Lung microvascular endothelial cell (primary cell): ENCODE results near the gene JAK2. TPM values are rescaled to one million over a fixed set of nuclear protein-coding genes. Genes with fewer than 3 reads are reported as not detected.
"Not testable (repeated sequence)": the region's sequence is repeated elsewhere in the genome, so short reads cannot be mapped to it uniquely, and the experiment has no call there.

ENCODE experiments used
- DNase-seq, 2 donors: peaks; one replicate each; pipeline versions ENCODE4 v3.0.0 to v3.0.0-alpha.2; 2010; ENCODE audit warnings: low read depth in 2 of 2
- total RNA-seq: library from RNA; depleted of rRNA; stranded (reverse); fragments of >200 nt; gene quantifications from 2 replicates; pipeline ENCODE4 v1.2.1, GENCODE V29; 2014

JAK2 gene
- total RNA-seq, 1 donor from 2014 or later, result 7.1 TPM

DNA sequence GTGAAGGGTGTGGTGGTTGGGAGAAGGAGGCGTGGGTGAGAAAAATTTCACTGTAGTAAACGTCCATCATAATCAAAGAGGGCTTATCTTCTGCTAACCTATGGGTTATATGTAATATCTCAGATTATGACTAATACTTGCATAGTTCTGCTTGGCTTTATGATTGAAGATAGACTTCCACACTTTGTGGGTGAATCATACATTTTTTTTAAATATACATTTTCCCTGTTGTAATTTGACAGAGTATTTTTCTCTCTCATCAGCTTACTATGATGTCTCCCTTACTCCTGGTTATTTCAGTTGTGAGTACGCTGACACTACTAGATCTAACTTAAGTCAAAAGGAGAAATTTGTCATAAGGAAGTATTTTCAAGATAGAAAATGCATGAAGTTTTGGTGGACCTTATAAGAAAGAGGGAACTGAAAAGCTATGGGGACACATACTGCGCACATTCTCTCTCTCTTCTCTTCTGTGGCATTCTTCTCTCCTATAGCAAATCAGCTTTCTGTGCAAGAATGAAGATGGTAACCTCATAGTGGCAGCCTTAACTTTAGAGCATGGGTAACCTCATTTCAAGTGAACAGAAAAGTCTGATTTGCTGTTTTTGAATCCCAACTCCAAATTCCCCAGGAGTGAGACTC, 4.9 kb upstream of the JAK2 start:
- no peak for DNase-seq

GRCh38 chr9:4982721-4983482, 2.2 kb upstream of the JAK2 start:
- DNase-seq, result no peak

GRCh38 chr9:4983601-4984165, 1.4 kb upstream of the JAK2 start:
- no peak for DNase-seq

- DNase-seq, result peak in 1 of 2 donors; percentile 62
Measured at GRCh38 chr9:4984171-4984620, 876 bp upstream of the JAK2 start.

- peak; percentile 28 to 64 for DNase-seq
Measured at GRCh38 chr9:4985386-4986266, 554 bp downstream of the JAK2 start.

DNA sequence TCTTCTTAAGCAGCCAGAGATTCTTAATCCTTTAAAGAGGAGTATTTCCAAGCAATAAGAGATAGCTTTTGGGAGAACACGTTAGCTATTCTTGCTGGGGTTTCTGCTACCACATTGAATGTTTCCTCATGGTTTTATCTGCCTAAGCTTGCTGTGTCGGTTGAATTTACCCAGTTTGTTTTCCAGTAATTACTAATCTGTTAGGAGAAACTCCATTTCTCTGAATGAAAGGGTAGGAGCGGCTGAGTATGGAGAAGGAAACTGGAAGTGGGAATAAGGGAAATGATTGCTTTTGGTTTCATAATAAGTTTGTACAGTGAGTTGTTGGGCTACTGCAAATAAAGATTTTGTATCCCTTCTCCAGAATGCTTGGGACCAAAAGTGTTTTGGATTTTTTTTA, 1.2 kb downstream of the JAK2 start:
- peak; percentile 4 to 19 for DNase-seq

- DNase-seq, result no peak
Measured at GRCh38 chr9:4986783-4987182, 1.7 kb downstream of the JAK2 start.

- DNase-seq, result peak; percentile 76 to 86
Measured at GRCh38 chr9:4987961-4988421, 2.9 kb downstream of the JAK2 start.

- DNase-seq, result no peak
Measured at GRCh38 chr9:4992872-4993271, 7.8 kb downstream of the JAK2 start.

- DNase-seq, result no peak
Measured at GRCh38 chr9:4994166-4994890, 9.3 kb downstream of the JAK2 start.

- DNase-seq, result no peak
Measured at GRCh38 chr9:4997196-4997595, 12.1 kb downstream of the JAK2 start.

DNA sequence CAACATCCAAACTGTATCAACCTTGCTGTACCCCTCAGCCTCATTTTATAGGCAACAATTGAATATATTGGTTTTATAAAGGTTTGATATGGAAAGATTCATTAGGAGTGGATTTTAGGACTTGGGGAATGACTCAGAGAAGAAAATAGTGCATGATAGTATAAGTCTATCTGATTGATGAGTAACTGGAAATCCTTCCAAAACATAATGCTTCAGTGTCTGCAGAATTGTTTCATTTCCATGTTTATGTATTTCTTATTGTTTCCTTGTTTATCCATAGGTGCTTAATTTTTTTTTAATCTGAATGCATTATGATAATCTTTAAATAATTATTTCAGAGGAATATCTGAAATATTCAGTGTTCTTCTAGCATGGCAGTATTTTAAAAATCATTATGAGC, 12.6 kb downstream of the JAK2 start:
- no peak for DNase-seq

- no peak for DNase-seq
Measured at GRCh38 chr9:5002811-5003210, 17.7 kb downstream of the JAK2 start.

GRCh38 chr9:5004481-5004880, 19.4 kb downstream of the JAK2 start:
- DNase-seq, result no peak

DNA sequence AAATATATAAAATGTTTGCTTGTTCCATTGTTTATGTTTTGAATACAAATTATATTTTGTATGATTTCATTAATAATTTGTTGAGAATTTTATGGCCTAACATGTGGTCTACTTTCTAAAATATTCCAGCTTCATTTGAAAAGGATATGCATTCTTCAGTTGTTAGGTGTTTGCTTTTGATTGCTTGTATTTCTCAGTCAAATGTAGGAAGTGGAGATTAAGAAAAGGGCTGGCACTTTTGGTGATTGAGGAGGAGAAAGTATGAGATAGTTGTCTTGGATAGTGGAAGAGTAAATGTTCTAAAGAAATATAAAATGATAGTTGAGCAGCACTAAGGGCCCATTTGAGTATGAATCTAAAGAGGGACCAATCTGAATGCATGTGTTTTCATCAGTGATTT, 23.1 kb downstream of the JAK2 start:
- no peak for DNase-seq

DNA sequence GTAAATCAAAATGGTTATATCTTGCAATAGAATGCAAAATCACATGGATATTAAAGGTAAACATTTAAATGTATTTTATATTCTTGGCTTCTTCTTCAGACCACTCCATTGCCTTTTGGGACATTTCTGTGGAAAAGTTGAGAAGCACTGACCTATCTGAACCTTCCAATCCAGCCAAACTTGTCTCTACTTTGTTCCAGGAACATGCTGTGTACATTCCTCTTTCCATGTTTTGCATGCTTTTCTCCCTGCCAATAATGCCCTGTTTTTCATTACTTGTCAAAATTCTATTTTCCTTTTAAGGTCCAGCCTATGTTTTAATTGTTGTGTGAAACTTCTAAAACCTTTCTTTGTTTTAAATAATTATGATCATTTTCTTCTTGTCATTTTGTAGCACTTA, 28.3 kb downstream of the JAK2 start:
- DNase-seq, result peak in 1 of 2 donors; percentile 52

DNA sequence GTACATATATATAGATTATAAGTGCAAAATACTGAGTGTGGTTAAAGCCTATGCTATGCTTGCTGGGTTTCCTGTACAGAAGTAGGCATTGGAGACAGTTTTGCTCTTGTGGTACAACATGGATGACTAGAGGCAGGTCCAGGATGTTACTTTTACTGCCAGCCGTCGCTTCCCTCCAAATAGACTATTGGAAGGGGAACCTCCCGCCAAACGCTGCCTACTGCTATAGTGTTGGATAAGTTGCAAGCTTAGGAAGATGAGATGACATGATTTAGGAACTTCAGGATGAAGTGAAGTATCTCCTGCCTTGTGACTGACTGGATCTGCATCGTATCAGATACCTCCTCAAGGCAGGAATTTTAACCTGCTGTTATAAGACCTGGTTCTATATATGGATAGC, 30.9 kb downstream of the JAK2 start:
- no peak for DNase-seq

DNA sequence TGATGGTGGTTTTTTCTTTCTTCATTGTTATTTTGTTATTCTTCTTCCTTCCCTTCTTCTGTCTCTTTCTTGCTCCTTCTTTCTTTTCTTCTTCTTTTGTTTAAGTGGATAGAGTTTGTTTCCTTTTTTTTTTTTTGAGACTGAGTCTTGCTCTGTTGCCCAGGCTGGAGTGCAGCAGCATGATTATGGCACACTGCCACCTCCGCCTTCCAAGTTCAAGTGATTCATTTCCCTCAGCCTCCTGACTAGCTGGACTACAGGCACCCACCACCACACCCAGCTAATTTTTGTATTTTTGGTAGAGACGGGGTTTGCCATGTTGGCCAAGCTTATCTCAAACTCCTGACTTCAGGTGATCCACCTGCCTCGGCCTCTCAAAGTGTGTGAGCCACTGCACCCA, 40.3 kb downstream of the JAK2 start:
- DNase-seq, result peak; percentile 39 to 75

- not testable (repeated sequence) for DNase-seq
Measured at GRCh38 chr9:5031941-5032340, 46.9 kb downstream of the JAK2 start.

DNA sequence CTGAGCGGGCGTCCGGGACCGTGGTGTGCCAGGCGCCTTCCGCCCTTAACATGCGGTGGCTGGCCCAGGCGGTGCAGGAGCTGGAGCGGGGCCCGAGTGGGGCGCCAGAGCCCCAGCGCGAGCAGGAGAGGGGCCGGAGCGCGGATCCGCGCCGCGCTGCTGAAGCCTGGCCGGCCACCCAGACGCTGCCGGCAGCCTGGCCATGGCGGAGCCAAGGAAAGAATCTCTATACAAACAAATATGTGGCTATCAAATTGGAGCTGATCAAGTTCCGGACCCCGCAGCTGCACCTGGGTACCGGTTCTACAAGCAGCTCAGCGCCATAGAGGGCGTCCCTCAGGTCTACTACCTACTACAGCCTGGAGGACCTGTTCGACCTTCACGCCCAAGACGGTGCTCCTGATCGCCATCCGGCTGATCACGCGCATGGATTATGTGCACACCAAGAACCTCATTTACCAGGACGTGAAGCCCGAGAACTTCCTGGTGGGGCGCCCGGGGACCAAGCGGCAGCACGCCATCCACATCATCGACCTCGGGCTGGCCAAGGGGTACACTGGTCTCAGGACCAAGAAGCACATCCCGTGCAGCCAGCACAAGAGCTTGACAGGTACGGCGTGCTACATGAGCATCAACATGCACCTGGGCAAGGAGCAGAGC, 55.8 kb downstream of the JAK2 start:
- DNase-seq, result no peak
